NCI-H2107 treated with DMSO at 0.1 percent for 48 hours (cell line): ENCODE measurements around the gene TTYH1.

ENCODE experiments used
- DNase-seq: peaks from one replicate; lab custom pipeline; 2025; ENCODE audit not compliant: unreplicated experiment; lab: John Stamatoyannopoulos, UW

The TTYH1 gene

DNA sequence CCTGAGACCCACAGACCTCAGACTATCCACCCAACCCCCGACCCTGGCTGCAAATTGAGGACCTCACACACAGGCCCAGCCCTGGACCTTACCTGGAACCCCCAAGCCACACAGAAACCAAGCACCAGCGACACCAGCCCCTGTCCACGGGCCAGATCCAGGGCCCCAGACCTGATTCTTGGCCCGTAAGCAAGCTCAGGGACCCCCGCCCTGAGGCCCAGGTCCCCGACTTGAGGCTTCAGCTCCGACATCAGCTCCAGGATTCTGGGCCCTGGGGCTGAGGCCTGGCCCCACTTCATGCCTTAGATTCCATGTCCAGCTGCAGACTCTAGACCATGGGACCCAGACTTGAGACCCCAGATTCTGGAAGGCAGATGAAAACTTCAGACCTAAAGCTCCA, 6.3 kb downstream of the TTYH1 start:
- no peak for DNase-seq

GRCh38 chr19:54422136-54422535, 6.9 kb downstream of the TTYH1 start:
- no peak for DNase-seq

- DNase-seq = no peak
Measured at GRCh38 chr19:54424201-54424600, 8.9 kb downstream of the TTYH1 start.

DNA sequence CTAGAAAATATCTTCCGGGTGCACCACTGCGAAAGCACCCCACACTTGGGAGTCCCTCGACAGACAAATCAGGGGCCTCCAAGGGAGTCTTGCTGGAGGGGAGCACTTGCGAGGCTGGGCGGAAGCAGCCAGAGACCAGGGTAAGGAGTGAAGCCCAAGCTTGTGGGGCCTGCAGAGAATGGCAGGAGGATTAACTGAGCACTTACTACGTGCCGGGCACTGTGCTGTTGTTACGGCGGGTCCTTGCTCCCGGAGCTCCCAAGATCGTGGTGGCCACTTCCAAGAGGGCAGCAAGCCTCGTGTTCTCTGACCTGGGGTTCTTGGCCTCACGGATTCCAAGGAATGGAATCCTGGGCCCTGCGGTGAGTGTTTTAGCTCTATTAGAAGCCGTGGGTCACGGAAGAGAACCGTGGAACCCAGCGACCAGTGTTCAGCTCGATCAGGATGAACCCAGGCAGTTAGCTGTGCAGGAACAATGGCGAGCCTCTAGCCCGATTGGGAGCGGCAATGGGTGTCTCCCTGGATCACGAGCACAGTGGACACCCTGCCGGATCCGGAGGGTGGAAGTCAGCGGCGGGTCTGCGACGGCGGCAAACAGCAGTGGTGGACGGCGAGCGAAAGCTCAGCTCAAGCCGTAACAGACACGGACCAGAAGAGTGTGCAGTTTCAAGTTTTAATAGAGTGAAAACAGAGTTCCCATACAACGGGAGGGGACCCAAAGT, 9.6 kb downstream of the TTYH1 start:
- DNase-seq = no peak

DNA sequence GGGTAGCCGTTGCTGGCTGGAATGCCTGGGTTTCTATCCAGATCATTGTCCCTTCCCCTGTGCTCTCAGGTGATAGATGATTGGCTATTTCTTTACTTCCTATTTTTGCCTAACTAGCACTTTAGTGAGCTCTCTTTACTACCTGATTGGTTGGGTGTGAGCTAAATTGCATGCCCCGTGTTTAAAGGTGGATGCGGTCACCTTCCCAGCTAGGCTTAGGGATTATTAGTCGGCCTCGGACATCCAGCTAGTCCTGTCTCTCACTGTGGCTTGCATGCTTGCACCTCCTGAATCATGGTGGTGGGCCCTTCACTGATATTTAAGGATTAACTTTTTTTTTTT, 10.1 kb downstream of the TTYH1 start:
- DNase-seq = no peak

DNA sequence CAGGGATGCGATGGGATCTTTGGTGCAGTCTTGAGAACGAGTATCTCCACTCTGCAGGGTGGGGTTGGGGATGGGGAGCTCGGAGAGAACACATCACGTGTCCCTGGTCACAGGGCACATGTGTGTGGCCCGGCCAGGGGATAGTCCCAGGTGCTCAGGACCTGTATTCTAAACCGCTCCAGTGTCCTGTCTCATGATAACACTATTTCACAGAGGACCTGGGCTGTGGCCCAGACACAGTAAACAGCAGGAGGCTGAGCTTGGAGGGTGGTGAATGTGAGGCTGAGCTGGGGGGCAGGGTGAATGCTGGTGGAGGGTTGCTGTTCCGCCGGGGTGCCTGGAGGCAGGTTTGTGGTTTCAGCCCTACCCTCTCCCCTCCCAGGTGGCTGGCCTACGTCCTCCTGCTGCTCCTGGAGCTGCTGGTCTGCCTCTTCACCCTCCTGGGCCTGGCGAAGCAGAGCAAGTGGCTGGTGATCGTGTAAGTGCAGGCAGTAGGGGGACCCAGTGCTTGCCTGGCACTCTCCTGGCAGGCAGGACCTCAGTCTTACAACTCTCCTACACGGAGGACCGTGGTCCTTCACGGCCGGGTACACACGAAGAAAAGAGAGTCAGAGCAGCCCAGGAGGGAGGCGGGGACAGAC, 11.1 kb downstream of the TTYH1 start:
- DNase-seq = no peak

DNA sequence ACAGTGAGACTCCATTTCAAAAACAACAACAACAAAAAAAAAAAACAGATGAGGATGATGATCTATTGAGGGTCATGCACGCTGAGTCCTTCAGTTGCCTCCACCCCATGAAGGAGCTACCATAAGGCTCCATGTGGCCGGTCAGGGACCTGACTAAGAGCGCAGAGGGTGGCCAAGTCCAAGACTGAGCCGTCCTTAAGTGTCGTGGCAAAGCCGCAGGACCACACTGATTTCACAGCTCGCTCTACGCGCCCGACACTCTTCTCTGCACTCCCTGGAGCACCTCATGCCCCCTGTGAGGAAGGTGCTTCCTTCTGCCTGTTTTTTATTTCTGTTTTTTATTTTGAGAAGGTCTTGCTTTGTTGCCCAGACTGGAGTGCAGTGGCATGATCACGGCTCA, 12.3 kb downstream of the TTYH1 start:
- DNase-seq = no peak

GRCh38 chr19:54428323-54429175, 13.3 kb downstream of the TTYH1 start:
- no peak for DNase-seq

DNA sequence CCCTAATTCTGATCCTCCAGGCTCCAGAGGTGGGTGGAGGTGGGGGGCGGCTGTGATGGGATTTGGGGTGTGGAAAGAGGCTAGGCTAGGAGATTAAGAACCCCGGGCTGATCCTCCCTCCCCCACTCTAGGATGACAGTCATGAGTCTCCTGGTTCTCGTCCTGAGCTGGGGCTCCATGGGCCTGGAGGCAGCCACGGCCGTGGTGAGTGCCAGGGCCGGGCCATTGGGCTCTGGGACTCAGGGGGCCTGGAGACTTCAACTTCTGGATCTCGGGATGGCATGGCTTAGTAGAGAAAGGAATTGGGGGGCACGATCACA, 13.9 kb downstream of the TTYH1 start:
- no peak for DNase-seq

DNA sequence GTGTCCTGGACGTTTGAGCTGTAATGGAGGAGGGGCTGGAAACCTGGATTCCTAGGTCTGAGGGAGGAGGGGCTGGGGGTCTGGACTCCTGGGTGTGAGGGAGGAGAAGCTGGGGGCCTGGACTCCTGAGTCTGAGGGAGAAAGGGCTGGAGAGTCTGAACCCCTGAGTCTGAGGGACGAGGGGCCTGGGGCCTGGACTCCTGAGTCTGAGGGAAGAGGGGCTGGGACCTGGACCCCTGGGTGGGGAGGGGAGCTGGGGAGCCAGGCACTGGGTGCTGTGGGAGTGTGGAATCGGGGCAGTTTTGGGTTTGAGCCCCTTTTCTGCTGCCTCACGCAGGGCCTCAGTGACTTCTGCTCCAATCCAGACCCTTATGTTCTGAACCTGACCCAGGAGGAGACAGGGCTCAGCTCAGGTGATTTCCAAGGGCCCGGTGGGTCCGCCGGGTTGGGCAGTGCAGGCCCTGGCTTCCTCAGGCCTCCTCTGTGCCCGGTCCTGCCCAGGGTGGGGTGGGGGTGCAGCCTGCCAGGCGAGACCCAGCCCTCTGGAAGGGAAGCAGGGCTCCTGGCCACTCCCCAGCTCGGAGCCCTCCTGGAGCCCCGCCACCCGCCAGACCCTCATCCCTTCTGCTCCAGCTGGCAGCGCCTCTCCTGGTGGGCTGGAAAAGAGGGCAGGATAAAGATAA, 14.4 kb downstream of the TTYH1 start:
- DNase-seq = no peak

DNA sequence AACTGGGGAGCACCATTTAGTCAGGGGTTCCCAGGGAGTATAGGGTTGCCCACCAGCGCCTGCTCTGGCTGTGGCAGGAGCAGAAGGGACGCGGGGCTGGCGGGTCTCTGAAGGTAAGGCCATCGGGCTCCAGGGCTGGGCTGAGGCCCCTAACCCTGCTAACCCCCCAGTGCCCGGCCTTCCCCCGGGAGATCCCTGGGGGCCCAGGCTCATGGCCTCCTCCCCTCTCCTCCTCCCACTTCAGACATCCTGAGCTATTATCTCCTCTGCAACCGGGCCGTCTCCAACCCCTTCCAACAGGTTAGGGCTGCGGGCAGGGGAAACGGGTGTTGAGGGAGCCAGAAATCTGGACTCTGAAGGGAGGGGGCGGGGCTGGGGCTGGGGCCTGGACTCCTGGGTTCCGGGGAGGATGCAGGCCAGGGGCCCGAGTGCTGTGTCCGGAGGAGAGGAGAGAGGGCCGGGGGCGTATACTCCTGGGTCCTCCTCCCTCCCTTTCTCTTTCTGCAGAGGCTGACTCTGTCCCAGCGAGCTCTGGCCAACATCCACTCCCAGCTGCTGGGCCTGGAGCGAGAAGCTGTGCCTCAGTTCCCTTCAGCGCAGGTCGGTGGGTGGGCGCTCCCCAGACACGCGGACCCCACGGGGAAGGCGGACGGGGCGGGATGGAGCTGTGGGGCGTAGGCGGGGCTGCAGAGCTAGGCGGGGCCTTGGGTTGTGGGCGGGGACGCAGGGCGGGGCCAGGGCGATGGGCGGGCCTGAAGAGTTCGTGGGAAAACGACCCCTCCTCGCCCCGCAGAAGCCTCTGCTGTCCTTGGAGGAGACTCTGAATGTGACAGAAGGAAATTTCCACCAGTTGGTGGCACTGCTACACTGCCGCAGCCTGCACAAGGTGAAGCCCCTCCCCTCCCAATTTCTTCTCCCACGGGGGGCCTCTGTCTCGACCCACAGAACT, 15.3 kb downstream of the TTYH1 start:
- peak; percentile 3 for DNase-seq

DNA sequence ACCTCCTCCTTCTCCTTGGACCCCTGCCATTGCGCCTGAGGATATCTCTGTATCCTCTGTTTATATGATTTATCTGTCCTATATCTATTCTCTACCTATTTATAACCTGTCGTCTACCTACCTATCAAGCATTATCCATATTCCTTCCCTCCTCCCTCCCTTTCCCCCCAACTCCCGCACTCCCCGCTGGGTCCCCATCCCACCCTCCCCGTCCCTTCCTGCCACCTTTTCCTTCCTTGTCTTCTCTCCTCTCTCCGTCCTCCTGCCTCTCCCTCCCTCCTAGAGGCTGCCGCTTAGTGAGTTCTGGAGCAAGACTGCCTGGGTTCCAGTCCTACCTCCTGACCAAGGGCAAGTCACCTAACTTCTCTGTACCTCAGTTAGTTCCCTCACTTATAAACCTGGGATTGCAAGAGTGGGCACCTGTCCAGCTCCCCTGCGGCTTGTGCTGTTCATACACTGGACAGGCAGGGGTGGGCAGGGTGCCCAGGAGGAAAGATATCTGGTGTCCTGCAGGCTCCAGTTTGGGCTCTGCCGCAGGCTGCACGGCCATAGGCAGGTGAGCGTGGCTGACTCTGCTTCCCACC, 16.1 kb downstream of the TTYH1 start:
- DNase-seq = peak; percentile 9

DNA sequence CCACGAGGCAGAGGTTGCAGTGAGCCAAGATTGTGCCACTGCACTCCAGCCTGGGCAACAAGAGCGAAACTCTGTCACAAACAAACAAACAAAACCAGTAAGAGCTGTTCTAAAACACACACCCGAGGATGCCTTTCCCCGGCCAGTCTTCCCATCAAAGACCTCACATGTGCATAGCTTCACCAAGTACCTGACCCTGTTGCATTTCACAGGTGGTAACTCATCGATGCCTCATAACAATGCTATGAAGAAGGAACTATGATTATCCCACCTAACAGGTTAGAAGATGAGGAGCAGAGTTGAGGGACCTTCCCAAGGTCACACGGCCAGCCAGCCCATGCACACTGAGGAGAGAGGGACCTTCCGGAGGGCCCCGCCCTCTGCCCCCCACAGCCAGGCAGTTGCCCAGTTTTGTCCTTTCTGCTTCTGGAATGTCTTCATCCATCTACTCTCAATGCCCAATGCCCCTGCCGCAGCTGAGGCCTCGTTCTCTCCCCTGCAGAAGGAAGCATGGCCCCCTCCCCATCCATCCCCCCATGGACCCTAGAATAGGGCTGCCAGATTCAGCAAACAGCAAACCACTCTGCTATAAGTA, 17.0 kb downstream of the TTYH1 start:
- DNase-seq = no peak

DNA sequence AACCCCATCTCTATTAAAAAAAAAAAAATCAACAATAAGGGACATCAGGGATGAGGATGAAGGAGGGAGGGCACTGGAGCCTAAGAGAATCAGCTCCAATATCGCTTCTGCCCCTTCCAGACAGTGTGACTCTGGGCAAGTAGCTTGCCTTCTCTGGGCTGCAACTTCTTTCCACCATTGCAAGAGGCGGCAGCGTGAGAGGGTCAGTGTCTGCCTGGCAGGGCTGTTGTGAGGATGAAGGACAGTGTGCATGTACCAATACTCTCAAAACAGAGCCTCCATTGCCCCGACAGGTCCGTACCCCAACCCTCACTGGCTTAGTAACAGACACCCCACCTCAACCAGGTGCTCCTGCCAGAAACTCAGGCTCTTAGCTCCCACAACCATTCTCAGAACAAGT, 18.4 kb downstream of the TTYH1 start:
- no peak for DNase-seq

GRCh38 chr19:54434112-54434872, 19.0 kb downstream of the TTYH1 start:
- DNase-seq = peak; percentile 44

DNA sequence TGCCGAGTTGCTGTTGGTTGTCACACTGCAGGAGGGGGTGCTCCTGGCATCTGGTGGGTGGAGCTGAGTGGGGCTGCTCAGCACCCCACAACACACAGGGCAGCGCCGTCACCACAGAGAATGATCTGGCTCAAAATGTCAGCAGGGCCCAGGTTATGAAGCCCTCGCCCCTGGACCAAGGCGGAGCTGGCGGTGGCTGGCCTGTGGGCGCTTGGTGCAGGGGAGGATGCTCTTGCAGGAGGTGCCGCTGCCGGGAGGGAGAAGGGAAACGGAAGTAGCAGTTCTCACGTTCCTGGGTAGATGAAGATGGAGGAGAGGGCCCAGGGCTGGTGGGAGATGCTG, 19.6 kb downstream of the TTYH1 start:
- no peak for DNase-seq

- DNase-seq = no peak
Measured at GRCh38 chr19:54435551-54436016, 20.3 kb downstream of the TTYH1 start.

DNA sequence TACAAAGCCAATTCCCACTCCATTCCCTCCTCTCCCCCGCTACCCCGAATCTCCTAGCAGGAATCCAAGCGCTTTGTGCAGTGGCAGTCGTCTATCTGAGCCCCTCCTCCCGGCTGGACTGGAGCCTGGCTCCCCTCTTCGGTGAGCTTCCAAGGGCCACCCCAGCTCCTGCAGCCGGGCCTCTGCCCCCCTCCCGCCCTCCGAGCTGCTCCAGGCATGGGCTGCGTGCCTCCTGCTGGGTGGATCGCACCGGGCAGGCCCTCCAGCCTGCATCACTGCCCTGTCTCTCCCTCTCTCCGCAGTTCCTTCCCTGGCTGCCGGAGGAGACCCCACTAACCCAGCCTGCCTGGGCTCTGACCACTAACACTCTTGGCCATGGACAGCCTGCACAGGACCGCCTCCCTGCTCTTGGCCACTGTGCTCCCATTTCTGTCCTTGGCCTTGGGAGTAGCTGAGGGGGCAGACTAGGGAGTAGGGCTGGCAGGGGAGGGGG, 20.8 kb downstream of the TTYH1 start:
- no peak for DNase-seq
